GM12865 (cell line): ENCODE results near the gene RIIAD1.

Source experiments
- DNase-seq: peaks from one replicate; pipeline ENCODE4 v3.0.0; 2010; ENCODE audit warnings: low read depth
- H3K4me3 ChIP-seq: 2 replicates; pipeline ENCODE4 v1.5.1; 2011; ENCODE audit warnings: mild to moderate bottlenecking, low read depth, low read length, control low read depth
- TF ChIP-seq, protein P1 (sequence below): IDR thresholded peaks from 2 replicates; pipeline ENCODE4 v1.5.1; 2011; ENCODE audit warnings: low read length, control low read depth, low read depth, inconsistent platforms; ENCODE audit not compliant: insufficient read depth; ENCODE audit errors: missing control alignments

RIIAD1 gene

GRCh38 chr1:151737026-151737425, 15.7 kb downstream of the RIIAD1 start:
- TF ChIP-seq, protein P1, sequence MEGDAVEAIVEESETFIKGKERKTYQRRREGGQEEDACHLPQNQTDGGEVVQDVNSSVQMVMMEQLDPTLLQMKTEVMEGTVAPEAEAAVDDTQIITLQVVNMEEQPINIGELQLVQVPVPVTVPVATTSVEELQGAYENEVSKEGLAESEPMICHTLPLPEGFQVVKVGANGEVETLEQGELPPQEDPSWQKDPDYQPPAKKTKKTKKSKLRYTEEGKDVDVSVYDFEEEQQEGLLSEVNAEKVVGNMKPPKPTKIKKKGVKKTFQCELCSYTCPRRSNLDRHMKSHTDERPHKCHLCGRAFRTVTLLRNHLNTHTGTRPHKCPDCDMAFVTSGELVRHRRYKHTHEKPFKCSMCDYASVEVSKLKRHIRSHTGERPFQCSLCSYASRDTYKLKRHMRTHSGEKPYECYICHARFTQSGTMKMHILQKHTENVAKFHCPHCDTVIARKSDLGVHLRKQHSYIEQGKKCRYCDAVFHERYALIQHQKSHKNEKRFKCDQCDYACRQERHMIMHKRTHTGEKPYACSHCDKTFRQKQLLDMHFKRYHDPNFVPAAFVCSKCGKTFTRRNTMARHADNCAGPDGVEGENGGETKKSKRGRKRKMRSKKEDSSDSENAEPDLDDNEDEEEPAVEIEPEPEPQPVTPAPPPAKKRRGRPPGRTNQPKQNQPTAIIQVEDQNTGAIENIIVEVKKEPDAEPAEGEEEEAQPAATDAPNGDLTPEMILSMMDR: no peak
- H3K4me3 ChIP-seq: no peak overlapping the region
- no peak for DNase-seq

DNA sequence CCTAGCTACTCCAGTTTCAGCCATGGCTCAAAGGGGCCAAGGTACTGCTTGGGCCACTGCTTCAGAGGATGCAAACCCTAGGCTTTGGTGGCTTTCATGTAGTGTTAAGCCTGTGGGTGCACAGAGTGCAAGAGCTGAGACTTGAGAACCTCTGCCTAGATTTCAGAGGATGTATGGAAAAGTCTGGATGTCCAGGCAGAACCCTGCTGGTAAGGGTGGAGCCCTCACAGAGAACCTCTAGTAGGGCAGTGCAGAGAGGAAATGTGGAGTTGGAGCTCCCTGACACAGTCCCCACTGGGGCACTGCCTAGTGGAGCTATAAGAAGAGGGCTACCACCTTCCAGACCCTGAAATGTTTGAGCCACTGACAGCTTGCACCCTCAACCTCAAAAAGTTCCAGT, 16.2 kb downstream of the RIIAD1 start:
- no peak for DNase-seq
- H3K4me3 ChIP-seq: no peak overlapping the region
- TF ChIP-seq, protein P1: no peak

GRCh38 chr1:151739590-151740355, 18.5 kb downstream of the RIIAD1 start:
- H3K4me3 ChIP-seq: no peak overlapping the region
- no peak for DNase-seq
- TF ChIP-seq, protein P1: no peak

DNA sequence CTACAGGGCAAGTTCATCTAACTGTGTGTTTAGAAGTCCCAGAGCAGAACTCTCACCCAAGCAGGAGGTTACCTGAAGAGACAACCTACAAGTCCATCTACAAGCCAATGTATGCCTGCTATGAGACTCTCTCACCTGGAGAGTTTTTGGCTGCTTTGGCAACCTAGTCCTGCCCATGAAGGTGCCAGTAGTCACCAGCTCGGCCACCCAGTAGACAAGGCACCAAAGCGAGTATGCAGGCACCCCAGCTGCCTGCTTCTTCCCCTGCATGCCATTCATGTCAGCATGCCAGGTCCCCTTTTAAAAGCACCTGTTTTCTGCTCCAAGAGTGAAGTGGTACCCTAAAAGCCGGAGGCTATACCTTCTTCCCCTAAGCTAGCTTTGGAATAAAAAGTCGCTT, 20.2 kb downstream of the RIIAD1 start:
- no peak for DNase-seq
- TF ChIP-seq, protein P1: no peak
- H3K4me3 ChIP-seq: no peak overlapping the region

DNA sequence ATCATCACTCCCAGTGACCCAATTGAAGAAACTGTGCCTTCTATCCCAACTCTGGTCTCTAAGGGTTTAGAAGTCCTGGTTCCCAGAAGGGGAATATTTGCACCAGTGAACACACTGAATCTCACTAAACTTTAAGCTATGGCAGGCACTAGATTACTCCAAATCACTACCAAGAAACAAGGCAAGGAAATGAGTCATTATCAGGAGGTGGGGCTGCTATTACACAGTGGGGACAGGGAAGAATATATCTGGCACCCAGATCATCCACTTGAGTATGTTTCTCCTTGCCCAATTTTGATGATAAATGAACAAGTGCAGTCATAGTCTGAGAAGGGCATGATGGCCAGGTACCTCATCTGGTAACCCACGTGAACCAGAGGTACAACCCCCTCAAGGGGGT, 35.0 kb downstream of the RIIAD1 start:
- no peak for DNase-seq
- TF ChIP-seq, protein P1: no peak
- H3K4me3 ChIP-seq: no peak overlapping the region

DNA sequence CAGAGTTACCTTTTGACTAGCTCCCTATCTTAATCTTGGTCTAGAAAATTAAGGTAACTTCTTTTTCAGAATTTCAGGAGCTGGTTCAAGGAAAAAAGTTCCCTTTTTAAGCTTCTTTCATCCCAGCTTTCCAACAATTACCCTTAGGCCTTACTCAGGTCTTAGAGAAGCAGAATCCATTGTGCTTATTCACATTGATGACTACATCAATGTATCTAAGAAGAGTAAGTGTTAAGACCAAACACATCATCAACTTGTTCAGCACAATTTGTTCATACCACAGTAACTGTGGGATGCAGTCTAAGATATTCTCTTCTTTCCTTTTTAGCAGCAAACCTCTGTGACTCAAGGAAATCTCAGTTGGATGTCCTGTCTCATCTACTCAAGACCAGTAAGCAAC, 37.9 kb downstream of the RIIAD1 start:
- no peak for DNase-seq
- H3K4me3 ChIP-seq: no peak overlapping the region
- TF ChIP-seq, protein P1: no peak

DNA sequence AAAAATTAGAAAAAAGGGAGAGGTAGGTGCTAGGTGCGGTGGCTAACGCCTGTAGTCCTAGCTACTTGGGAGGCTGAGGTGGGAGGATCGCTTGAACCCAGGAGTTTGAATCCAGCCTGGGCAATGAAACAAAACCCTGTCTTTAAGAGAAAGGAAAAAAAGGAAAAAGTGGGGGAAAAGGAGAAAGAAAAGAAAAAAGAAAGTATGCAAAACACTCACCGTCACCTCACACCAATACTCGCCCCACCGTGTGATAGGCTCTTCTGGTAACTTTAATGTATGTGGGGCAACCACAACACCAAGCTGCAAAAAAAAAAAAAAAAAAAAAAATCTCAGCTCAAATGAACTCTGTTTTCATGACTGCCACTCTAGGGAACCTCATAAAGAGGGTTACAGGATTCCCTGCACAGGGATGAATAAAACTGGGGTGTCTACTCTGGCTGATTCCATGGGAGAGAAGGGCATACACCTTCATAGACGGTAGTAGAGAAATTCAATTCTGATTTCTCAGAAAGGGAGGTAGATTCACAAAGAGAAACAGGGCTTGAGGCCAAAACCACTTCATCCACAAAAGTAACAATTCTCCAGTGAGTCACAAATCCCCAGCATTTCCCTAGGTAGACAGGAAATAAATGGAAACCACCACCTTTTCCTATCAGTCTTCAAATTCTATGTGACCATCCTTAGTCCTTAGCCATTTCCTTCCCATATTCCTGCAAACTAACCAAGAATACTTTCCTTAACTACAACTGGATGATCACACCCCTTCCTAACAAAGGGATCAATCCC, 39.5 kb downstream of the RIIAD1 start:
- DNase-seq: no peak

More for the DNA sequence above, 39.5 kb downstream of the RIIAD1 start:
- TF ChIP-seq, protein P1: no peak
- no peak overlapping the region for H3K4me3 ChIP-seq
